Tibial nerve (tissue), 4 donors: ENCODE data around the gene VSIG10L. TPM values are rescaled to one million over a fixed set of nuclear protein-coding genes. Genes with fewer than 3 reads are reported as not detected.

Experiments
- DNase-seq, 2 donors: peaks; one replicate each; pipeline ENCODE4 v3.0.0-alpha.2; 2019; ENCODE audit warnings: low spot score in 2 of 2
- H3K27ac ChIP-seq, 4 donors: fragments of 200-600 bp; sonication (generic) in 3 of 4; one replicate each; pipeline ENCODE4 v1.5.1; 2017 to 2019; ENCODE audit warnings: mild to moderate bottlenecking in 1 of 4
- H3K27me3 ChIP-seq, 2 donors: fragments of 200-600 bp; sonication (generic) in 1 of 2; one replicate each; pipeline versions ENCODE4 v1.5.1 to v1.6.0; 2017 to 2019
- H3K36me3 ChIP-seq, 3 donors: fragments of 200-600 bp; sonication (generic); one replicate each; pipeline ENCODE4 v1.5.1; 2018 to 2019
- H3K4me1 ChIP-seq, 4 donors: fragments of 200-600 bp; sonication (generic) in 3 of 4; one replicate each; pipeline ENCODE4 v1.5.1; 2017 to 2019
- H3K4me3 ChIP-seq, 4 donors: fragments of 200-600 bp; sonication (generic) in 3 of 4; one replicate each; pipeline ENCODE4 v1.5.1; 2017 to 2019; ENCODE audit warnings: mild to moderate bottlenecking in 1 of 4, moderate library complexity in 1 of 4
- H3K9me3 ChIP-seq, 4 donors: fragments of 200-600 bp; sonication (generic) in 3 of 4; one replicate each; pipeline ENCODE4 v1.5.1; 2017 to 2019
- EP300 ChIP-seq, 2 donors: sonication (generic); formaldehyde crosslinking; IDR thresholded peaks; one replicate each; pipeline ENCODE4 v1.6.1; 2017; ENCODE audit warnings: antibody characterized with exemption in 2 of 2, mild to moderate bottlenecking in 1 of 2
- POLR2A ChIP-seq, 2 donors: fragments of 450-650 bp; IDR thresholded peaks; one replicate each; pipeline ENCODE4 v1.6.1; 2017; ENCODE audit warnings: antibody characterized with exemption in 2 of 2, mild to moderate bottlenecking in 2 of 2, moderate library complexity in 2 of 2
- WGBS, 2 donors: methylation state at CpG; one replicate each; pipeline ENCODE4 v1.1.5; 2018; 5-methylcytosine and 5-hydroxymethylcytosine counted together
- total RNA-seq, 4 donors: library from RNA; depleted of rRNA; stranded (reverse); fragments of >200 nt; gene quantifications; one replicate each; pipeline ENCODE4 v1.1.0, GENCODE V29; 2016
- TF ChIP-seq, protein P1 (sequence below), 5 experiments: fragments of 200-600 bp in 3 of 5; fragments of 450-650 bp in 2 of 5; sonication (generic) in 3 of 5; IDR thresholded peaks; one replicate each; pipeline ENCODE4 v1.5.1; 2016 to 2019; ENCODE audit warnings: antibody characterized with exemption in 5 of 5, mild to moderate bottlenecking in 3 of 5, moderate library complexity in 2 of 5

VSIG10L gene
- total RNA-seq, 4 donors from 2014 or later: 0.44 to 3.7 (median 2.1) TPM

DNA sequence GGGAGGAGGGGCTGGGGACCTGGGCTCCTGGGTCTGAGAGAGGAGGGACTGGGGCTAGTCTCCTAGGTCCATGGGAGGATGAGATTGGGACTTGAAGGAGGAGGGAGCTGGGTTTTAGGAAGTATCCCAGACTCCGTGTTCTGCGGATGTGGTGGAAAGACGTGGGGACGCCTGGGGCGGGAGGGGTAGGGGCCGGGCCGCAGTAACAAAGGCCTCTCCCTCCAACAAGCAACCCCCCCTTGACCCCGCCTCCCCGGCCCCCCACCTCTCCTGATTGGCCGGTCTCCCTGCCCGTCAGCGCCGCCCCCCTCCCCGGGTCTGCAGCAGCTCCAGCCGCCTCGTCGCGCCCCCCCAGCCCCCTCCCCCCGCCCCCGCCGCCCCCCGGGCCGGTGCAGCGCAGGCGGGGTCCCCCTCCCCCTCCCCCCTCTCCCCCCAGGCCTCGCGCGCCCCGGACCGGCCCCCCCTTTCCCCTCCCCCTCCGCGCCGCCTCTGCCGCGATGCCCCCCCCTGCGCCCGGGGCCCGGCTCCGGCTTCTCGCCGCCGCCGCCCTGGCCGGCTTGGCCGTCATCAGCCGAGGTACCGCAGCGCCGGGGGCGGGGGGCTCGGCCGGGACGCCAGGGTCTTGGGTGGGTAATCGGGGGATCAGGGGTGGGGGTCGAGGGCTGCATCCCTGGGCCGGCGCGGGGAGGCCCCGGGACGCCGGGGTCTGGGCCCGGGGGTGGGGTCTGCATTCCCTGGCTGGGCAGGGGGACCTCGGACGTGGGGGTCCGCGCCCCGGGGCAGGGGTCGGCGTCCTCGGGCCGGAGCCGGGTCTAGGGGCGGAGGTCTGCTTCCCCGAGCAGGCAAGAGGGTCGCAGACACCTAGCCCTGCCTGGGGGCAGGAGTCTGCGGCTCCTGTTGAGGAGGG lies 30.3 kb downstream of the VSIG10L start, which contains the start of gene IGLON5:
TSS of gene IGLON5 (plus strand) at position 294 of the 907 bp plus-strand sequence. CDS start at position 498, 204 bp downstream.
- TF ChIP-seq POLR2A (IDR thresholded peaks at IDR 0.05): no peak
- no peak for TF ChIP-seq EP300 (IDR thresholded peaks at IDR 0.05)
- TF ChIP-seq, protein P1, sequence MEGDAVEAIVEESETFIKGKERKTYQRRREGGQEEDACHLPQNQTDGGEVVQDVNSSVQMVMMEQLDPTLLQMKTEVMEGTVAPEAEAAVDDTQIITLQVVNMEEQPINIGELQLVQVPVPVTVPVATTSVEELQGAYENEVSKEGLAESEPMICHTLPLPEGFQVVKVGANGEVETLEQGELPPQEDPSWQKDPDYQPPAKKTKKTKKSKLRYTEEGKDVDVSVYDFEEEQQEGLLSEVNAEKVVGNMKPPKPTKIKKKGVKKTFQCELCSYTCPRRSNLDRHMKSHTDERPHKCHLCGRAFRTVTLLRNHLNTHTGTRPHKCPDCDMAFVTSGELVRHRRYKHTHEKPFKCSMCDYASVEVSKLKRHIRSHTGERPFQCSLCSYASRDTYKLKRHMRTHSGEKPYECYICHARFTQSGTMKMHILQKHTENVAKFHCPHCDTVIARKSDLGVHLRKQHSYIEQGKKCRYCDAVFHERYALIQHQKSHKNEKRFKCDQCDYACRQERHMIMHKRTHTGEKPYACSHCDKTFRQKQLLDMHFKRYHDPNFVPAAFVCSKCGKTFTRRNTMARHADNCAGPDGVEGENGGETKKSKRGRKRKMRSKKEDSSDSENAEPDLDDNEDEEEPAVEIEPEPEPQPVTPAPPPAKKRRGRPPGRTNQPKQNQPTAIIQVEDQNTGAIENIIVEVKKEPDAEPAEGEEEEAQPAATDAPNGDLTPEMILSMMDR (IDR thresholded peaks at IDR 0.05): no peak
- peaks cover 0 to 41% of the 10 kb centered on the region in 2 donors for H3K27me3 ChIP-seq
- 6 to 18% methylated on average over 6 to 14 of the region's 76 CpGs for WGBS, 2 donors
- H3K36me3 ChIP-seq: no peaks in the 10 kb centered on the region
- no peak for DNase-seq
- no peak within 1 kb of the TSS for H3K4me3 ChIP-seq
- no peak within 1 kb of the TSS for H3K27ac ChIP-seq
- peaks cover 0 to 33% (median 0%) of the 10 kb centered on the region in 4 donors for H3K9me3 ChIP-seq
- no peaks in the 10 kb centered on the region for H3K4me1 ChIP-seq

DNA sequence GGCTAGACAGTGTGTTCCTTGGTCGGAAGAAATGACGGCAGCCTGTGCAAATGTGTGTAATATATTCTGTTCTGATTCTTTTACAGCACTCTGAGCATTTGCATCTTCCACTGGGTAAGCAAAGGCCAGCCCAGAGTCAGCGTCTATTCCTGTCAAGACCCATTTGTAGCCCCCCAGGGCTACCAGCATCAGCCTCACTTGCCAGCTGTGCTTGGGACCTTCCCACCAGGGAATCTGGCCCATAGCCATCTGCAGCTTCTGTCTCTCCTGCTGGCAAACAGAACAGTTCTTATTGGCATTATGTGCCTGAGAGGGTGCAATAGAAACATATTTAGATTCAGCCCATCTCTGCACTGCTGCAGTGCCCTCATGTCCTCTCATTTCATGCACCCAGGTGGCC lies 36.5 kb downstream of the VSIG10L start:
- Histone ChIP-seq H3K4me3 (no peak overlapping the region), H3K27me3 (peaks cover 0 to 22% of the 10 kb centered on the region in 2 donors), H3K36me3 (no peaks in the 10 kb centered on the region), H3K4me1 (no peaks in the 10 kb centered on the region), H3K9me3 (peaks cover 0 to 67% (median 4%) of the 10 kb centered on the region in 4 donors), H3K27ac (no peak overlapping the region)
- TF ChIP-seq, protein P1 (IDR thresholded peaks at IDR 0.05): no peak
- TF ChIP-seq EP300 (IDR thresholded peaks at IDR 0.05): no peak
- TF ChIP-seq POLR2A (IDR thresholded peaks at IDR 0.05): no peak
- DNase-seq: no peak
- 76 to 78% methylated on average over 3 of the region's 3 CpGs for WGBS, 2 donors

DNA sequence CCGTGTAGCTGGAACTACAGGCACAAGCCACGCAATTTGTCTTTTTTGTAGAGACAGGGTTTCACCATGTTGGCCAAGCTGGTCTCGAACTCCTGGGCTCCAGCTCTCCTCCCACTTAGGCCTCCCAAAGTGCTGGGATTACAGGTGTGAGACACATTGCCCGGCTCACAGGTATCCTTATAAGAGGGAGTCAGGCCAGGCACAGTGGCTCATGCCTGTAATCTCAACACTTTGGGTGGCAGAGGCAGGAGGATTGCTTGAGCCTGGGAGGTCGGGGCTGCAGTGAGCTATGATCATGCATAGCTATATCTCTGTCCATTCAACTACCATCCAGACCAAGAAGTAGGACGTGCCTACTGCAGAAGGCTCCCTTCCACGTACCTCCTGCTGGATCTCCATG lies 40.7 kb downstream of the VSIG10L start:
- no peak for DNase-seq
- no peaks in the 10 kb centered on the region for H3K27me3 ChIP-seq

DNA sequence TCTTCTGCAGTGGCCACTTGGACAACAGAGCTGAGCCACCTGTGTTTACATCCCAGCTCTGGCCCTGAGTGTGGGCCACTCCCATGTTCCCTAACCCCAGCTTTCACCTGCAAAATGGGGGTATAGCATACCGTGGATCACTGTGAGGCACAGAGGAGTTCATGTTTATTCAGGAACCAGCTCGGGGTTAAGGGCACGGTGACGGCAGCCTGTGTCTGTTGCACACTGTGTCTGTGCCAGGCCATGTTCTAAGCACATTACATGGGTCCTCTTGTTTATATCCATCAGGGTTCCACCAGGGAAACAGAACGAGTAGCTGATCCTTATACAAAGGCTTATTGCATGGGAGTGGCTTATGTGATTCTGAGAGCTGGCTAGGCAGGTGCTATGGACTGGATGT lies 44.5 kb downstream of the VSIG10L start:
- peaks cover 0 to 7% of the 10 kb centered on the region in 2 donors for H3K27me3 ChIP-seq
- H3K27ac ChIP-seq: no peak overlapping the region
- TF ChIP-seq POLR2A (IDR thresholded peaks at IDR 0.05): no peak
- TF ChIP-seq, protein P1 (IDR thresholded peaks at IDR 0.05): no peak
- TF ChIP-seq EP300 (IDR thresholded peaks at IDR 0.05): no peak
- WGBS, 2 donors: 58 to 73% methylated on average over 5 of the region's 5 CpGs
- H3K4me1 ChIP-seq: no peaks in the 10 kb centered on the region
- peaks cover 0 to 16% (median 0%) of the 10 kb centered on the region in 4 donors for H3K9me3 ChIP-seq
- H3K36me3 ChIP-seq: no peaks in the 10 kb centered on the region
- no peak for DNase-seq
- no peak overlapping the region for H3K4me3 ChIP-seq

More for the DNA sequence above, 40.7 kb downstream of the VSIG10L start:
- WGBS, 2 donors: 78 to 79% methylated on average over 7 of the region's 7 CpGs
- H3K9me3 ChIP-seq: peaks cover 0 to 51% (median 4%) of the 10 kb centered on the region in 4 donors
- no peaks in the 10 kb centered on the region for H3K36me3 ChIP-seq
- H3K27ac ChIP-seq: no peak overlapping the region
- H3K4me1 ChIP-seq: no peaks in the 10 kb centered on the region
- no peak overlapping the region for H3K4me3 ChIP-seq
- no peak for TF ChIP-seq POLR2A (IDR thresholded peaks at IDR 0.05)
- no peak for TF ChIP-seq EP300 (IDR thresholded peaks at IDR 0.05)
- TF ChIP-seq, protein P1 (IDR thresholded peaks at IDR 0.05): no peak
